Measurements from ENCODE around the gene ZNF74.
"Not testable (repeated sequence)": the region's sequence is repeated elsewhere in the genome, so short reads cannot be mapped to it uniquely, and the experiment has no call there.

The ZNF74 gene

GRCh38 chr22:20390394-20390907 lies 3.5 kb upstream of the ZNF74 start:
- no peak for DNase-seq (ENCODE audit: low read depth, low spot score)
- no peak for TF ChIP-seq CTCF (IDR thresholded peaks at IDR 0.05; ENCODE audit: low read depth, low read length)
- H3K4me3 ChIP-seq (ENCODE audit: low read depth, low read length): no peak overlapping the region
- in situ Hi-C loops (cut with HindIII; ENCODE audit: low sequenced_read_pairs): no loop called here

GRCh38 chr22:20391222-20391621 lies 2.7 kb upstream of the ZNF74 start:
- no peak for DNase-seq (ENCODE audit: low read depth, low spot score)
- no peak for TF ChIP-seq CTCF (IDR thresholded peaks at IDR 0.05; ENCODE audit: low read depth, low read length)
- H3K4me3 ChIP-seq (ENCODE audit: low read depth, low read length): no peak overlapping the region
- in situ Hi-C loops (cut with HindIII; ENCODE audit: low sequenced_read_pairs): no loop called here

DNA sequence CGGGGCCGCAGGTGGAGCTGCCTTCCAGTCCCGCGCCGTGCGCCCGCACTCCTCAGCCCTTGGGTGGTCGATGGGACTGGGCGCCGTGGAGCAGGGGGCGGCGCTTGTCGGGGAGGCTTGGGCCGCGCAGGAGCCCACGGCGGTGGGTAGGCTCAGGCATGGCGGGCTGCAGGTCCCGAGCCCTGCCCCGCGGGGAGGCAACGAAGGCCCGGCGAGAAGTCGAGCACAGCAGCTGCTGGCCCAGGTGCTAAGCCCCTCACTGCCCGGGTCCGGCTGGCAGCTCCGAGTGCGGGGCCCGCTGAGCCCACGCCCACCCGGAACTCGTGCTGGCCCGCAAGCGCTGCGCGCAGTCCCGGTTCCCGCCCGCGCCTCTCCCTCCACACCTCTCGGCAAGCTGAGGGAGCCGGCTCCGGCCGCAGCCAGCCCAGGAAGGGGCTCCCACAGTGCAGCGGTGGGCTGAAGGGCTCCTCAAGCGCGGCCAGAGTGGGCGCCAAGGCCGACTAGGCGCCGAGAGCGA lies 1.5 kb upstream of the ZNF74 start:
- H3K4me3 ChIP-seq (ENCODE audit: low read depth, low read length); DNase-seq (ENCODE audit: low read depth, low spot score); in situ Hi-C loops (cut with HindIII; ENCODE audit: low sequenced_read_pairs): not testable (repeated sequence)

GRCh38 chr22:20392983-20393704 lies 807 bp upstream of the ZNF74 start:
- in situ Hi-C loops (cut with HindIII; ENCODE audit: low sequenced_read_pairs): no loop called here
- DNase-seq (ENCODE audit: low read depth, low spot score): no peak
- peak overlapping the region; percentile 78 for H3K4me3 ChIP-seq (ENCODE audit: low read depth, low read length)
- TF ChIP-seq CTCF (IDR thresholded peaks at IDR 0.05; ENCODE audit: low read depth, low read length): no peak

GRCh38 chr22:20395181-20395906 lies 1.4 kb downstream of the ZNF74 start:
- in situ Hi-C loops (cut with HindIII; ENCODE audit: low sequenced_read_pairs): no loop called here
- H3K4me3 ChIP-seq (ENCODE audit: low read depth, low read length): no peak overlapping the region
- no peak for TF ChIP-seq CTCF (IDR thresholded peaks at IDR 0.05; ENCODE audit: low read depth, low read length)
- DNase-seq (ENCODE audit: low read depth, low spot score): no peak

GRCh38 chr22:20395907-20396287 lies 1.9 kb downstream of the ZNF74 start:
- in situ Hi-C loops (cut with HindIII; ENCODE audit: low sequenced_read_pairs): no loop called here
- H3K4me3 ChIP-seq (ENCODE audit: low read depth, low read length): no peak overlapping the region
- no peak for DNase-seq (ENCODE audit: low read depth, low spot score)
- TF ChIP-seq CTCF (IDR thresholded peaks at IDR 0.05; ENCODE audit: low read depth, low read length): no peak

GRCh38 chr22:20396639-20397038 lies 2.7 kb downstream of the ZNF74 start:
- in situ Hi-C loops (cut with HindIII; ENCODE audit: low sequenced_read_pairs): no loop called here
- H3K4me3 ChIP-seq (ENCODE audit: low read depth, low read length): no peak overlapping the region
- peak; percentile 19 for DNase-seq (ENCODE audit: low read depth, low spot score)
- no peak for TF ChIP-seq CTCF (IDR thresholded peaks at IDR 0.05; ENCODE audit: low read depth, low read length)
